GM19035 (cell line): ENCODE measurements around the gene LGR5.
A peak's percentile ranks its signal among the peaks of the same experiment; 100 is the strongest.
"Not testable (repeated sequence)": the region's sequence is repeated elsewhere in the genome, so short reads cannot be mapped to it uniquely, and the experiment has no call there.

ENCODE experiments used
- ATAC-seq: cut with Tn5 transposase; IDR thresholded peaks from one replicate; pipeline ENCODE4 v1.9.1; 2021; ENCODE audit not compliant: unreplicated experiment

LGR5 gene

DNA sequence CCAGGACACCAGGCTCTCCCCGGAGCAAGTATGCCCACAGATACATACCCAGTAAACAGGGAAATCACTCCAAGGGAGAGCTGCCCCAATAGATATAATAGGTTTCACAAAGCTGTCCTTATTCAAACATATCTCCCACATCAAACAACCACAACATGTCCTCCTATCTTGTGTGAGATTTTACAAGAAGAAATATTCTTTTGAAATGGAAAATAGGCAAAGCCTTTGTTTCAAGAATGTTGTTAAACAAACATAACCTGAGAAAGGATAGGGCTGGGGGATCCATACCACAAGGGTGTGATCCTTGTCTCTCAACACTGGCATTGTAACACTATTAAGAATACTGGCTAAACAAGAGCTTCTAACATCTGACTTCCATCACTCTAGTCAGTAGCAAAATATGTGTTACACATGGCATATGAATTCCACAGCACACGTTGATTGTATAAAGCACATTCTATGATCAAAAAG lies 32.9 kb downstream of the LGR5 start:
- no peak for ATAC-seq

DNA sequence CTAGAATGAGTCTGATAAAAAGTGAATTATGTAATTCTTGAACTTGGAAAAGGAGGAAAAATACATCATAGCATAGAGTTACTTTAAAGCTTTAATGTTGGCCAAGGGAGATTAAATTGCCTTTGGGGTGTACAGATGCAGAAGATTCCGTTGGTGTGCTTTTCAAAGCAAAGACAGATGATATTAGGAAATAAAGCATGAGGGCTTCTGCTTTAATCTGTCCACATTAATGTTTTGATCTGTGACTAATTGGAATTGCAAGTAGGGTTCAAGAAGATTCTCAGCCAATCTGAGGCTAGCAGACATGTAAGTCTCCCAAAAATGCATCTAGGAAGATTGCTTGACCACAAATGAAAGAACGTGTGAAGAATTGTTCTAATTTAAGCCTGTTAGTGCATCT lies 35.2 kb downstream of the LGR5 start:
- ATAC-seq: no peak

DNA sequence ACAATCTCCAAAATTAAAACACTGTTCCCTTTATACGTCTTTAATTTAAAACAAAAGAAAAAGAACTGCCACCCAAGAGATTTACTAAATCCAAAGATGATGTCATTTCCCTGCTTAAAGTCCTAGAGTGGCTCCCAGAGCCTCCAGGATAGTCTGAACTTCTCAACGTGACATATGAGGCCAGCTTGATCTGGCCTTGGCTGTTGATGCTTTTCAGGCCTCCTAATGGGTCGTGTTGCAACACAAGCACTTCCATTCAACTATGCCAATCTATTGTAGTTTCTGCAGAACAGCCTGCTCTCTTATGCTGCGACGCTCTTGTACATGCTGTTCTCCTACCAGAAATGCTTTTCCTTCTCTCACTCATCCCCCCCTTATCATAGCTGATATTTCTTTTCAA lies 35.7 kb downstream of the LGR5 start:
- ATAC-seq: no peak

DNA sequence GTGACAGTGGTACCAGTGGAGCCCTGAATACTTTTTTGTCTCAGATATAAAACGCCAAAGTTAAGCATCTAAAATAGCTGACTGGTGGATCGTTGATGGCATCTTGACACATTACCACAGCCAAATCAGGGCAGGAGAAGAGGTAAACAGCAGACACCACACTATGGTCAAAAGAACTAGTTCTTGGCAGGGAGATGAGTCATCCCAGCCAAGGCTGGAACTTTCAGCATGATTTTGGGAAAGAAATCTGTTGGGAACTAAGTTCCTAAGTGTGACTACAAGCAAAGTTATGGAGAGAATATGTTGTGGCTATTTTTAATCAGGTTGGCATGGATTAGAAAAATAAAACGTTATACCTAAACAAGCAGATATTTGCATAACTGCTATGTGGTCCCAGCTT lies 36.9 kb downstream of the LGR5 start:
- ATAC-seq: no peak

DNA sequence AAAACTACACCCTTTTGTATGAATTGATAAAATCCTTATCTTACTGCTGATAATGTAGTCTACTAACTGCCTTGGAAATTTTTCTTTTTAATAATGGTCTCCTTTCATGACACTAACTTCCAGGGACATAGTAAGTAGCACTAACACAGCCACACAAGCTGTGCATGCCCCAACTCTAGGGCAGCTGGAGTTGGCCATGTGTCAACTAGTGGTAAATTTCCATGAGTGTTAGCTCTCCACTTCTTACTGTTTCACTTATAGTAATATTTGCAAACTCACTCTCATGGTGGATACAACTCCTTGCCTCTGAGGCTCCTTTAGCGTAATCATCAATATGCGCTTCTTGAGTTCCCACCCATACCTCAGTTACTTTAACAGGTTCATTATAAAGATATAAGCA lies 38.0 kb downstream of the LGR5 start:
- ATAC-seq: no peak

DNA sequence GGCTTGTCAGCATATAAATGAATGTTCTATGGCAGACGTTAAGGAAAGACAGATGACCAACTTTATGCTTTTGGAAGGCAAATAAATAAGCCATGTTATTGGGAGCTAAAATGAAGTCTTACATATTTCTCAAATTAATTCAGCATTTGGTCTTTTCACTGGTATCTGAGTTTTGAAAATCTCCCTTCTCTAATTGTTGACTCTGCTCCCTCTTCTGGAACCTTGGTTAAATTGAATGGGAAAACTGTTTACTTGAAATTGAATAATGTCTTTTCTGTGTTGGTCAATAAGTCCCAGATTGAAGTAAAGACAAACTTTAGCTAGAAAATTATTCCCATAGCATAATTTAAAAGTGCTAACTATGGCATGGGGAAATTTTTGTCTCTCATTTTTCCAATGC lies 38.7 kb downstream of the LGR5 start:
- no peak for ATAC-seq

DNA sequence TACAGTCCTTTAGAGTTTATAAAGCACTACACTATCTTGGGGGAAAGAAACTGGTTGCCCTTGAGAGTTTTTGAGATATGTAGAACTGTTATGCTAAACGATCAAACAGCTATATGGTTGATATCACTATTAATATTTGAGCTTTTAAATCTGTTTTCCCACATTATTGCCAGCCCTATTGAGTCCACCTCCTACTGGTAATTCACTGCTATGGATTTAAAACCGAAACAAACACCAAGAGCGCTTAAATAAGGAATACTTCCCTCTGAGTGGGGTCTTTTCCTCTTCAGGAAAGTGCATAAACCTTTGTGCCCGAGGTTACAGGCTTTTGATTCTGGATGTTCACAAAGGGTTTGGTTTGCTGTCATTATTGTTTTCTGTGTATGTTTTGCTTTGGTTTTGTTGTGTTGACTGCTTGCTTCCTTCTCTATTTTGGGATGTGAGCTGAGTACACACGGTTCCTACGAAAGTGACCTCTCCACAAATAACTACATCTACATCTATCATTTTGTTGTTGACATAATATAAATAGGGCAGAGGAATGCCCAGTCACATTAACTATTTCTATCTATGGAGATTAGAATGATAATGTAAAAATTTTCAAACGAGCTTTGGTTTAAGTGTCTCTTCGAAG lies 44.8 kb downstream of the LGR5 start:
- no peak for ATAC-seq

DNA sequence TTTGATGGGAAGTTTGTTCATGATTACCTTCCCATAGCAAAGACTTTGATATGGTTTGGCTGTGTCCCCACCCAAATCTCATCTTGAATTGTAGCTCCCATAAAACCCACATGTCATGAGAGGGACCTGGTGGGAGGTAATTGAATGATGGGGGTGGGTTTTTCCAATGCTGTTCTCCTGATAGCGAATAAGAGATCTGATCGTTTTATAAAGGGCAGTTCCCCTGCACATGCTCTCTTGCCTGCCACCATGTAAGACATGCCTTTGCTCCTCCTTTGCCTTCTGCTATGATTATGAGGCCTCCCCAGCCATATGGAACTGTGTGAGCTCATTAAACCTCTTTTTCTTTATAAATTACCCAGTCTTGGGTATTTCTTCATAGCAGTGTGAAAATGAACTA lies 51.2 kb downstream of the LGR5 start:
- ATAC-seq: not testable (repeated sequence)

DNA sequence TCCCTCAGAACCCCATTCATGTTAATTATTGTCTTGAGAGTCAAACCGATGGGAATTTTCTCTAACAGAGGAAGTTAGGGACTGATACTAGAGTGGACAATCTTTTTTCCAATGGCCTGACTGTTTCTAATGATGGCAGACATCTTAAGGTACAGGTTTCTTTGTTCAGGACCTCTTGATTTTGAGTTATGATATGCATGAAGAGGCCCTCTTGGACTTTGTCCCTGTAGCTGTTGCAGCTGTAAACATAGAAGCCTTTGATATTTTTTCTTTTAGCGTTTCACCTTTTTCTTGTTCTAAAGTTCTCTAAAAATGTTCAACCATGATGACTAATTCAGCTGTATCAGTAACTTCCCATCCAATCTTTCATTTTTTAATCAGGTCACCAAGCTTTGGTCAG lies 53.0 kb downstream of the LGR5 start:
- no peak for ATAC-seq

DNA sequence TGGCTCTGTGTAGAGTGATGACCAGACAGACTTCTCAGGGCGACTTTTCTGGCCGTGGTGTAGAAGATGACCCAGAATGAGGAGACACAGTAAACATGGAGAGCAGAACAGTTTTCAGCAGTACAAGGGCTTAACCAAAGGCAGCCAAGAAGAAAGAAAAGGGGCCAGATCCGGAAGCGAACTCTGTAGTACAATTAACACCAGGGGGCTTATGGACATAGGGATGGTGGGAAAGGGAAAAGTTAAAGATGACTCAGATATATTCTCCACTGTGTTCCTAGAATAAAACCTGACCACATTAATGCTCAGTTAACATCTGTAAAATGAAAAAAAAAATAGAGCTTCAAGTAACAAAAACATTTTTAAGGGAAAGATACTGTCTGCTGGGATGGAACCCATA lies 60.2 kb downstream of the LGR5 start:
- no peak for ATAC-seq

DNA sequence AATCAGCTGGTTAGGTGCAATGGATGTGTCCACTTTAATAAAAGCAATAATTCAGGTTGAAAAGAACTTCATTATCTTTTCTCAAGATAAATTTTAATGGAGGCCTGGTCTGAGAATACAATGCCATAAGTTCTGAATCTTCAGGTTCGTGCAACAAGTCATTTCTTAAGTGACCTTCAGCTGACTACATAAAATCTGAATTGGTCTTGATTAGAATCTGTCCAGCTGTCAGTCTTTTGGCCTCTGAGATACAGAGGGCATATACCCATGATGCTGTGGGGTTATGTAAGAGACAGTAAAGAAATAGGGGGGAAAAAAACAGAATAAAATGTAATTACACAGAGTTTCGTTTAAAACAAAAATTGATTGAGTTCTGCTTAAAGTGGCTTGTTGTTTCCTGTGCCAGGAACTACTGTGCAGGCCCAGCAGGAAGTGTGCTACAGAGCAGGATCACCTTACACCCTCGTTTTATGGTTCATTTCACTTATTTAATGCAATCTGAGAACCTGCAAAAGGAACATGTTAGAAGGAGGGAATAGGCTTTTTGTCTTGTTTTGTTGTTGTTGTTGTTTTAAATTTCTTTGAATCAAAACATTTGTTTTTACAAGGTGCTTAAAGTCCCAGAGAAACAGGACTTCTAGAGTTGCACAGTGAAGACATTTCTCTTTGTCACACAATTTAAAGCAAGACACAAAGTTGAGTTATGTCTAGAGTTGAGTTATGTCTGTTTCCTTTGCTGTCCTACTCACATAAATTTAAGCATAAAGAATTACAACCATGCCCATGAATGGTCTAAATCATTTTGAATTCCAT lies 64.2 kb downstream of the LGR5 start:
- ATAC-seq: no peak

DNA sequence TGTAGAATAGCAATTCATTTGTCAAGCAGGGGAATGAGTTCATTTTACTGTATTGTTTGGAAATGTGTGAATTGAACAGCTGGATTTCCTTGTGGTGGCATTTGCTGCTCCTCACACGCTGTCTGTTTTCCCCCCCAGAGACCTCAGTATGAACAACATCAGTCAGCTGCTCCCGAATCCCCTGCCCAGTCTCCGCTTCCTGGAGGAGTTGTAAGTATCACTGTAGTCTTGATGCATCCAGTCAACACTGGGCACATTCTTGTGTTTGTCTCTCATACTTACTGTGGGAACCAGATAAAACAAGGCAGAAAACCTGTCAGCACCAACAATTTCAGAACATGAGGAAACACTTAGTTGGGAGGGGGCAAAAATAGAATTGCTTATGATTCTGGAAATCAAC lies 64.9 kb downstream of the LGR5 start:
- no peak for ATAC-seq

DNA sequence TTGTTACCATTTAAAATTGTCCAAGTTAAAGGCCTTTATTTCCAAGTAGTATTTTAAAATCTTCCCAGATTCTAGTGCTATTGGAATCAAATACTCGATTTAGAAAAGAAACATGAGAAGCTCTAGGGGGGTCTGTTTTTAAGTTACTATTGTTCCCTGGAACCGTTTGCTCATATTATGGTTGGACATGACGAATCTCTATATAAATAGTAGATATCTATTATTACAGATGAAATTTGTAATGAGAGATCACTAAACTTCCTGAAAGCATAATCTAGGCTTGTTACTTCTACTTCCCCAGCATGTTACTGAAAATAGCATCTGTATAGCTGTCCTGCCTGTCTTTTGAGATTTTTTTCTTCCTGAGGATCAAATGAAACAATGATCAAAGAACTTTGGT lies 70.1 kb downstream of the LGR5 start:
- ATAC-seq: no peak

DNA sequence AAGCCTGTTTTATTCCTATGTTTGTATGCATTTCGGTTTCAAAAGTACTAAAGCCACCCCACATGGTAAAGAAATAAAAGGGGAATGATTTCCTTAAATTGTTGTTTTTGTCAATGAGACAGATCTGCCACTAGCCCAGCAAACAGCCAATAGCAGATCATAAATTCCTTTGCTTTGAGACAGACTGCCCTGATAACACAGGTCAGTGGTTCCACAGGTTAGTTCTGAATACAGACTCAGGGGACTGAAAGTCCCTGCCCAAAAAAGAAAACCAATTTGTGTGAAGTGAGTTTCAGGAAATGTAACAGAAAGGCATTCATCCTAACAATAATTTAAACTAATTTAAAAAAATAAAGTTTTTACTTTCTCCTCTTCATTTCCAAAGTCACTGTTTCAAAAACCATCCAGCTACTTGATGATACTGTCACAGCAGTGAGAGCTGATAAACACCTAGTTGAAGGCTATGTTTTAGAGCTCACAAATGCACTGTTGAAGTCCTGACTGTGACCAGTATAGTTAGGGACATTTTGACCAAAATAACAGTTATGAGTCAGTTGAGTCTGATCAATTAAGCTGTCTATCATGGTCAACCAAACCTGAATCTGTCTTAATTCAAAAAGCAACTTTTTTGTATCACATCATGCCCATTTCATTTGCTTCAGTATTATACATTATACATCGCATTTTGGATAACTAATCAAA lies 77.7 kb downstream of the LGR5 start:
- ATAC-seq: peak; percentile 48

DNA sequence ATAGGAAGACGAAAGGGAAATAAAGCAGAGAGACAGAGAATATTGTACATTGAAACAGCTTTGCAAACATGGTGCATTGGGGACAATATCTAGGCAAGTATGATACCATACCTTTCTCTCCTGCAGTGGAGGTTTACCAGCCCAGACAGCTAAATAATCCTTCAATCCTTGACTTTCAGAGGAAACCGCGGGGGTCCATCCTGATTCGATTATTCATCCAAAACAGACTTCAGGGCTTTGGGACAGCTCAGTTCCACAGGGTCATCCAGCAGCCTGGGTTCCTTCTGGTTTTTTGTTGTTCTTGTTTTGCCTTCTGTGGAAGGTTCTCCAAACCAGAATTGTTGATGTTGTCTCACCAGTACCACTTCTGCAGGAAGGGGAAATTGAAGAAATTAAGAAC lies 81.5 kb downstream of the LGR5 start:
- no peak for ATAC-seq

DNA sequence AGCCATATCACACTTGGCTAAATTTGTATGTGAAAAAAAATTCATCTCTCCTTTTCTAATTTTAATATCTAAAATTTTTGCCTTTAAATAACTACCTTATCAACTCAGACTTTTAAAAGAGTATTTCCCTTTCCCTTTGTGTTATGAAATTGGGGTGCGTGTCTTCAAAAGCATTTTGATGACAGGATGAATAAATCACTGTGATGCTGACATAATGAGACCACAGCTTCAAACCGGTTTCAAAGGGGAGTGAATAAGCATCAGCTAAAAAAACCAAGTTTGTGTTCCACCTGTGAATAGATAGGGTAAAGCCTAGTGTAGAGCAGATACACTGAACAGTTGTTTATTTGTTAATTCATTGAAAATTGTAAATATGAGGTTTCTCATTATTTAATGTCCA lies 85.0 kb downstream of the LGR5 start:
- no peak for ATAC-seq

DNA sequence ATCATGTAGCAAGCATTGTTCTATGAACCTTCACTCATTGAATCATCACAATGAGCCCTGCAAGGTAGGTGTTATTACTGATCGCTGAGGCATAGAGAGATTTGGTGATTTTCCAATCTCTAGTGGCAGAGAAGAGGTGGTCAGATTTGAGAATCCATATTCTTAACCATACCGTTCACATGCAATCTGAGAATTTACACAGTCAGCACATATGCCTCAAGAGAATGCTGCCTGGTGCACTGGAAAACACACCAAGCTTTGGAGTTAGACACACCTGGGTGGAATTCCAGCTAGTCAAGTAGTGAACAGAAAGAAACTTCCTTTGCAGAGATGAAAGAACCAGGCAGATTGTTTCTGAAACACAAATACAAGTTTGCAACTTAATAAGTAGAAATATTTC lies 94.1 kb downstream of the LGR5 start:
- no peak for ATAC-seq

DNA sequence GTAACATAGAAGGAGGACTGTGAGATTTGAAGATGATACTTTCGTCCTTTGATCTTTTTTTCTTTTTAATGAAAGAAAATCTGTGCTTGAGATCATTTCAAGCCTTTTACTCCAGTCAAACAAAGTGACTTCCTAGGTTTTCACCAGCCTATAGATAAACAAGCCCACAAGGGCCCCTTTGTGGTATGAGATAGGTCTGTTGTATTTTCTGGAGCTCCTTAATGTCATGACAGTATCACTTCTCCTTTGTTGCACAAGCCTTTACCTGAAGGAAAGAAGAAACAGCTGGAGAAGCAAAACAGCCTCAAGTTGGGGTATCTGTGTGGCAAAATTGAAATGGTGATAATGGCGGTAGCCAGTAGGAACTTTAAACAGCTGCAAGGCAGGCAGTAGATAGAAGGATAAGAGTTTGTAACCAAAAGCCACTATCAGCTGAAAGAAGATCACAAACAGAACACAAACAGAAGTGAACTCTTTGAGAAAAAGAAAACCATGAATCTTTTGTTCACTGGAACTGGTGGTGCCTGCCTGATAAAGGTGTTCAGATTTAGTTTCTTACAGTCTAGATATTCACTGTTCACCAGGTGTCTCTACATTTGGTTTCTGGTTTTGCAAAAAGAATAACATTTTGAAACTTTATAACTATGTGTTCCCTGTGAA lies 96.8 kb downstream of the LGR5 start:
- ATAC-seq: no peak

DNA sequence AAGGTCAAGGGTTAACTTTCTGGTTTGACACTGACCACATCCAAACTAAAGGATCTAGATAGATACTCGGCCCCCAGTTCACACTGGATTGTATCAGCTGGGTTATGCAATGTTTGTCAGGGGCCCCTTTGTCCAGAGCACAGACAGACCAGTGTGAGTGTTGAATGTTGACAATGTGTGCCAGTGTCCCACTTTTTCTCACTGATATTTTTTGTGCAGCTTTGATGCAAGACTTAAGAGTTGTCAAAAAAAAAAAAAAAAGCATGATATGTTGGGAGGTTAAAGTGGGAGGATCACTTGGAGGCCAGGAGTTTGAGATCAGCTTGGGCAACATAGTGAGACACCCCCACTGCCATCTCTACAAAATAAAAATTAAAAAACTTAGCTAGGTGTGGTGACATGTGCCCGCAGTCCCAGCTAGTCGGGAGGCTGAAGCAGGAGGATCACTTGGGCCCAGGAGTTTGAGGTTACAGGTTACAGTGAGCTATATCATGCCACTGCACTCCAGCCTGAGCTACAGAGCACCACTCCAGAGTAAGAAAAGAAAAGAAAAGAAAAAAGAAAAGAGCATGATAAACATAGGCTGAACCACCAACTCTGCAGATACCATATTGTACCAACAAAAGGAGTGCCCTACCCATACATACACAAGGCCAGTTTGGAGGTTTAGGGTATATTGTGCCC lies 97.5 kb downstream of the LGR5 start:
- ATAC-seq: no peak

DNA sequence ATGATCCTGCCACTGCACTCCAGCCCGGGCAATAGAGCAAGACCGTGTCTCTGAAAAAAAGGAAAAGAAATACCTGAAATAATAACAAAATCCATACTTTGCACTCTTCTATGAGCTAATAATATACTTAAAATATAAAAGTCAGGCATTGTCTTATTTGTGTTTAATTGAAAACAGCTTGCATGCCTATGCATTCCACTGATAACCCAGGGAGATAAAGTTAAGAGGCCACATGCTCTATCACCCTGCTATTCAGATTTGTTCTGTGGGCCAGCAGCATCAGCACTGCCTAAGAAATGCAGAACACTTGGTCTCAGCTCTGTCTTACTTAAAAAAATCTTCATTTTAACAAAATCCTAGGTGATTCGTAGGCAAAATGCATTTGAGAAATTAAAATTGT lies 99.2 kb downstream of the LGR5 start:
- ATAC-seq: no peak

DNA sequence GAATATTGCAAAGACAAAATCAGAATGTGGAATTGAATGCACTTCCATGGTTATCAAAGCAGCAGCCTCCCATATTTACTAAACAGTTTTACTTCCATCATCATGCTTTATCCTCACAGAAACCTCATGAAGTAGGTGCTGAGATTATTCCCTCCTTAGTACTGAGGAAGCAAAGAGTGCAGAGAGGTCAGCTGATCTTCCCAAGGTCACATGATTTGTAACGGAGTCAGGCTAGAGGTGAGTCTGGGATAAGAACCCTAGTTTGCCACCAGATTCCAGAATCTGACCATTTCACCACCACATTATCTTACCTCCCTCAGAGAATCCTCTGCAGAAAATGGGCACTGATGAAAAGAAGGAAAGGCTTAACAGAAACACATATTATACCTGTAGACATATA lies 102.0 kb downstream of the LGR5 start:
- no peak for ATAC-seq
